NB4 (cell line): ENCODE data around the gene MS4A12.

Experiments
- CTCF ChIP-seq: IDR thresholded peaks from one replicate; pipeline ENCODE4 v1.5.1; 2012; ENCODE audit warnings: low read depth, low read length
- MAX ChIP-seq: IDR thresholded peaks from 2 replicates; pipeline ENCODE4 v1.6.1; 2011; ENCODE audit warnings: low read depth, low read length
- MYC ChIP-seq: IDR thresholded peaks from 2 replicates; pipeline ENCODE4 v1.6.1; 2011; ENCODE audit warnings: low read depth, low read length
- POLR2A ChIP-seq: IDR thresholded peaks from 2 replicates; pipeline ENCODE4 v1.6.1; 2011; ENCODE audit warnings: mild to moderate bottlenecking; ENCODE audit not compliant: insufficient read length; ENCODE audit errors: extremely low read depth

GRCh38 chr11:60447070-60447469, 45.5 kb upstream of the MS4A12 start:
- TF ChIP-seq CTCF (no peak), MAX (no peak), POLR2A (no peak), MYC (no peak)
